GM12878 (cell line): Measurements from ENCODE around the gene POR.

Experiments used
- CBFB ChIP-seq: IDR thresholded peaks from 2 replicates; pipeline ENCODE4 v1.6.1; 2016; ENCODE audit warnings: antibody characterized with exemption, low read depth
- CTCF ChIP-seq, 3 experiments: IDR thresholded peaks in 2 of 3; conservative IDR thresholded peaks in 1 of 3; 2 replicates each; pipeline ENCODE4 v1.5.1; 2011; ENCODE audit warnings: low read depth in 3 of 3, low read length in 3 of 3, mild to moderate bottlenecking in 3 of 3, control low read depth in 2 of 3, moderate library complexity in 2 of 3, inconsistent platforms in 1 of 3, mixed read lengths in 1 of 3; ENCODE audit not compliant: control insufficient read depth in 2 of 3, insufficient read depth in 1 of 3; ENCODE audit errors: extremely low read depth in 1 of 3
- CUX1 ChIP-seq: IDR thresholded peaks from 2 replicates; pipeline ENCODE4 v1.6.1; 2012; ENCODE audit warnings: improper control_type of control experiment, low read depth, low read length; ENCODE audit not compliant: insufficient replicate concordance
- E2F4 ChIP-seq: IDR thresholded peaks from 2 replicates; pipeline ENCODE4 v1.6.1; 2012; ENCODE audit warnings: low read depth, low read length, improper control_type of control experiment
- E2F8 ChIP-seq: fragments of 450-650 bp; IDR thresholded peaks from 2 replicates; pipeline ENCODE4 v1.6.1; 2018; ENCODE audit warnings: mild to moderate bottlenecking, low read depth, moderate library complexity; ENCODE audit not compliant: partially characterized antibody
- MAX ChIP-seq: IDR thresholded peaks from 2 replicates; pipeline ENCODE4 v1.6.1; 2012; ENCODE audit warnings: low read depth, low read length, improper control_type of control experiment
- NFIC ChIP-seq: IDR thresholded peaks from 2 replicates; pipeline ENCODE4 v1.6.1; 2012; ENCODE audit warnings: low read depth, mild to moderate bottlenecking, inconsistent platforms, low read length, moderate library complexity
- NFYB ChIP-seq: IDR thresholded peaks from 2 replicates; pipeline ENCODE4 v1.6.1; 2011; ENCODE audit warnings: low read depth, mild to moderate bottlenecking, low read length, improper control_type of control experiment, moderate library complexity; ENCODE audit not compliant: insufficient read depth
- POLR2A ChIP-seq: IDR thresholded peaks from 2 replicates; pipeline ENCODE4 v1.6.1; 2011; ENCODE audit warnings: low read depth, mild to moderate bottlenecking, low read length
- POLR2AphosphoS5 ChIP-seq: IDR thresholded peaks from 2 replicates; pipeline ENCODE4 v1.6.1; 2011; ENCODE audit warnings: mild to moderate bottlenecking, low read length, inconsistent platforms
- SIX5 ChIP-seq: IDR thresholded peaks from 2 replicates; pipeline ENCODE4 v1.6.1; 2011; ENCODE audit warnings: mild to moderate bottlenecking, low read depth, low read length, moderate library complexity; ENCODE audit not compliant: severe bottlenecking
- YY1 ChIP-seq: IDR thresholded peaks from 2 replicates; pipeline ENCODE4 v1.6.1; 2011; ENCODE audit warnings: low read depth, mild to moderate bottlenecking, low read length
- ZNF207 ChIP-seq: fragments of 450-650 bp; IDR thresholded peaks from 2 replicates; pipeline ENCODE4 v1.6.1; 2014; ENCODE audit warnings: antibody characterized with exemption, mild to moderate bottlenecking, borderline replicate concordance

GRCh38 chr7:75906991-75907667 is 7.8 kb upstream of the POR start:
- TF ChIP-seq MAX (no peak), POLR2AphosphoS5 (no peak), E2F4 (no peak), SIX5 (no peak), POLR2A (no peak), NFYB (no peak), CTCF (IDR thresholded peaks at IDR 0.05 in 2 of 3, conservative IDR thresholded peaks at IDR 0.05 in 1 of 3; ENCODE audit: control insufficient read depth in 2 of 3, extremely low read depth in 1 of 3, insufficient read depth in 1 of 3, low read depth in 3 of 3, low read length in 3 of 3) (no peak), NFIC (no peak), CUX1 (no peak), E2F8 (no peak), CBFB (no peak), YY1 (no peak), ZNF207 (no peak)
